Astrocyte of the spinal cord (primary cell): Measurements from ENCODE around the gene SAMD11.

ENCODE experiments used
- DNase-seq: peaks from one replicate; pipeline ENCODE4 v3.0.0; 2011; ENCODE audit warnings: low read depth, low spot score
- H3K4me3 ChIP-seq: 2 replicates; pipeline ENCODE4 v1.5.1; 2011; ENCODE audit warnings: low read depth, mild to moderate bottlenecking, low read length, moderate library complexity
- CTCF ChIP-seq: IDR thresholded peaks from 2 replicates; pipeline ENCODE4 v1.5.1; 2012; ENCODE audit warnings: low read depth, mild to moderate bottlenecking, low read length, inconsistent platforms
- in situ Hi-C: cut with HindIII; loops from 2 replicates; pipeline ENCODE4 v1.10.0; 2017; ENCODE audit warnings: low sequenced_read_pairs

SAMD11 gene

GRCh38 chr1:915295-916172 lies 8.2 kb upstream of the SAMD11 start:
- in situ Hi-C loops: no loop called here
- no peak for TF ChIP-seq CTCF
- no peak for DNase-seq
- H3K4me3 ChIP-seq: no peak overlapping the region

GRCh38 chr1:916173-917075 lies 7.3 kb upstream of the SAMD11 start:
- no peak for DNase-seq
- H3K4me3 ChIP-seq: no peak overlapping the region
- in situ Hi-C loops: no loop called here
- no peak for TF ChIP-seq CTCF

DNA sequence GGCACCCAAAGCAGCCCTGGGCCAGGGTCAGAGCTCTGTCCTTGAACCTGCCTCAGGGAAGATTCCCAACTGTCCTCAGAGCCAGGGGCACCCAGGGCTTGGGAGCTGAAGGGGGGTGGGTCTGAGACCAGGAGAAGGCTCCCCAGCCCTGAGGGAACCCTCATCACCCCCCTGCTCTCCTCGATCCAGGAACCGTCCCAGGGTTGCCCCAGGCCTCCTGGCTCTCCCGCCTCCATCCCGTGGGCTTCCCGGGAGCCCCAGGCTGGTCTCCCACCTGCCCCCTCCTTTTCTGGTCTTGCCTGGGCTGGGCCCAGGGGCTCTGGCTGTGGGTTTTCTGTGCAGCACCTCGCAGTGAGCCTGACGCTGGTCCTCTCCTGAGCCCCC lies 6.7 kb upstream of the SAMD11 start:
- in situ Hi-C loops: no loop called here
- TF ChIP-seq CTCF: no peak
- no peak overlapping the region for H3K4me3 ChIP-seq
- DNase-seq: no peak

- TF ChIP-seq CTCF: no peak
- in situ Hi-C loops: no loop called here
- H3K4me3 ChIP-seq: no peak overlapping the region
- DNase-seq: no peak
These were observed 6.1 kb upstream of the SAMD11 start for GRCh38 chr1:917466-918091.

- in situ Hi-C loops: no loop called here
- no peak for DNase-seq
- H3K4me3 ChIP-seq: no peak overlapping the region
- TF ChIP-seq CTCF: no peak
These were observed 5.4 kb upstream of the SAMD11 start for GRCh38 chr1:918353-918752.

DNA sequence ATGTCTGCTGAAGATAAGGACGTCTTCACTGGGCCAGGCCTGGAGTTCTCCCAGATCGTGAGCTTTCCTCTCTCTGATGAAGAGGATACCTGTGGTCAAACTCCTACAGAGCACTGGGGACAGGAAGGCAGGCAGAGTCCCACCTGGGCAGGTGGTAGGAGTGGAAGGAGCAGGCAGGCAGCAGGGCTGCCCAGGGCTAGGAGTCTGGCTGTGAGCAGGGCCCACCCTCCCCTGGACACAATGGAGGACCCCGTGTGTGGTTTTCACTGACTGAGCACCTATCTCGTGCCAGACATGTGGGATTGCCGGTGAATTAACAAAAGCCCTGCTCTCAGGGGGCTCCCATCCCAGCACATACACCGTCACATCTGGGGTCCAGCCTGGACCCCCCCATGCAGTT lies 4.9 kb upstream of the SAMD11 start:
- no peak for DNase-seq
- TF ChIP-seq CTCF: no peak
- in situ Hi-C loops: no loop called here
- no peak overlapping the region for H3K4me3 ChIP-seq
